Astrocyte (in vitro differentiated cells and primary cell): ENCODE results near the gene FBXW2. TPM values are rescaled to one million over a fixed set of nuclear protein-coding genes. Genes with fewer than 3 reads are reported as not detected.
A peak's percentile ranks its signal among the peaks of the same experiment; 100 is the strongest.

Experiments used
- DNase-seq: peaks from one replicate; pipeline ENCODE4 v3.0.0-alpha.2; 2010; ENCODE audit warnings: low read depth
- FAIRE-seq: peaks from 2 replicates; lab custom pipeline; 2011; peaks lifted over from hg19 to GRCh38; lab: Jason Lieb, UNC
- H2AFZ ChIP-seq: 2 replicates; pipeline ENCODE4 v1.6.0; 2012; ENCODE audit warnings: low read depth, low read length, inconsistent platforms
- H3K27ac ChIP-seq: 2 replicates; pipeline ENCODE4 v1.5.1; 2011; ENCODE audit warnings: low read depth, low read length, inconsistent platforms
- H3K27me3 ChIP-seq: 2 replicates; pipeline ENCODE4 v1.6.0; 2011; ENCODE audit warnings: low read length, inconsistent platforms; ENCODE audit not compliant: insufficient read depth
- H3K36me3 ChIP-seq: 2 replicates; pipeline ENCODE4 v1.5.1; 2011; ENCODE audit warnings: low read length, inconsistent platforms; ENCODE audit not compliant: insufficient read depth
- H3K4me1 ChIP-seq: 2 replicates; pipeline ENCODE4 v1.5.1; 2011; ENCODE audit warnings: low read length, inconsistent platforms; ENCODE audit not compliant: insufficient read depth
- H3K4me2 ChIP-seq: 2 replicates; pipeline ENCODE4 v1.6.0; 2012; ENCODE audit warnings: low read length, inconsistent platforms
- H3K4me3 ChIP-seq: 2 replicates; pipeline ENCODE4 v1.5.1; 2011; ENCODE audit warnings: low read depth, mild to moderate bottlenecking, low read length, inconsistent platforms; ENCODE audit not compliant: insufficient read depth
- H3K79me2 ChIP-seq: 2 replicates; pipeline ENCODE4 v1.6.0; 2012; ENCODE audit warnings: mild to moderate bottlenecking, low read length, inconsistent platforms; ENCODE audit not compliant: insufficient read depth
- H3K9ac ChIP-seq: 2 replicates; pipeline ENCODE4 v1.6.0; 2012; ENCODE audit warnings: mild to moderate bottlenecking, low read length, inconsistent platforms
- H3K9me3 ChIP-seq: 2 replicates; pipeline ENCODE4 v1.5.1; 2012; ENCODE audit warnings: low read depth, mild to moderate bottlenecking, low read length, inconsistent platforms; ENCODE audit not compliant: insufficient read depth
- H4K20me1 ChIP-seq: 2 replicates; pipeline ENCODE4 v1.6.0; 2012; ENCODE audit warnings: low read length, inconsistent platforms; ENCODE audit not compliant: insufficient read depth
- H3K27ac Mint-ChIP-seq: one replicate; pipeline ENCODE4 v1.8.0; 2021; ENCODE audit warnings: mild to moderate bottlenecking, mixed read lengths; ENCODE audit not compliant: unreplicated experiment
- H3K27me3 Mint-ChIP-seq: one replicate; pipeline ENCODE4 v1.8.0; 2021; ENCODE audit warnings: low read depth, mixed read lengths; ENCODE audit not compliant: unreplicated experiment
- H3K36me3 Mint-ChIP-seq: one replicate; pipeline ENCODE4 v1.8.0; 2021; ENCODE audit warnings: low read depth, mixed read lengths; ENCODE audit not compliant: unreplicated experiment
- H3K4me1 Mint-ChIP-seq: one replicate; pipeline ENCODE4 v1.8.0; 2021; ENCODE audit warnings: low read depth, mixed read lengths; ENCODE audit not compliant: unreplicated experiment
- H3K4me3 Mint-ChIP-seq: one replicate; pipeline ENCODE4 v1.8.0; 2021; ENCODE audit warnings: mild to moderate bottlenecking, moderate library complexity, mixed read lengths; ENCODE audit not compliant: unreplicated experiment
- H3K9me3 Mint-ChIP-seq: one replicate; pipeline ENCODE4 v1.8.0; 2021; ENCODE audit warnings: mild to moderate bottlenecking, mixed read lengths; ENCODE audit not compliant: unreplicated experiment
- EZH2 ChIP-seq: IDR thresholded peaks from 2 replicates; pipeline ENCODE4 v1.6.1; 2012; ENCODE audit warnings: mild to moderate bottlenecking, low read length, inconsistent platforms; ENCODE audit not compliant: insufficient read depth
- total RNA-seq: library from RNA; stranded (reverse); gene quantifications from 2 replicates; pipeline ENCODE4 v1.2.1, GENCODE V29; 2021
- TF ChIP-seq, protein P1 (sequence below): IDR thresholded peaks from 2 replicates; pipeline ENCODE4 v1.5.1; 2011; ENCODE audit warnings: low read depth, mild to moderate bottlenecking, inconsistent platforms, low read length, moderate library complexity; ENCODE audit not compliant: insufficient read depth

FBXW2 gene
- total RNA-seq, 1 donor from 2014 or later, result 65.7 TPM

DNA sequence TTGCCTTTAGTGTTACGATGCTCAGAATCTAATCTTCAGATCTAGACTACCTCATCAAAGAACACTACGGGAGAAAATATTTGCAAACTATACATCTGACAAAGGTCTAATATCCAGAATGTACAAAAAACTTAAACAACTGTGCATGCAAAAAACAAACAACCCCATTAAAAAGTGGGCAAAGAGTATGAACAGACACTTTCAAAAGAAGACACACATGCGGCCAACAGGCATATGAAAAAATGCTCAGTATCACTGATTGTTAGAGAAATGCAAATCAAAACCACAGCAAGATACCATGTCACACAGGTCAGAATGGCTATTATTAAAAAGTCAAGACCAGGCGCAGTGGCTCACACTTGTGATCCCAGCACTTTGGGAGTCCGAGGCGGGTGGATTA, 47.9 kb downstream of the FBXW2 start:
- no peaks in the 10 kb centered on the region for H3K36me3 ChIP-seq
- TF ChIP-seq, protein P1, sequence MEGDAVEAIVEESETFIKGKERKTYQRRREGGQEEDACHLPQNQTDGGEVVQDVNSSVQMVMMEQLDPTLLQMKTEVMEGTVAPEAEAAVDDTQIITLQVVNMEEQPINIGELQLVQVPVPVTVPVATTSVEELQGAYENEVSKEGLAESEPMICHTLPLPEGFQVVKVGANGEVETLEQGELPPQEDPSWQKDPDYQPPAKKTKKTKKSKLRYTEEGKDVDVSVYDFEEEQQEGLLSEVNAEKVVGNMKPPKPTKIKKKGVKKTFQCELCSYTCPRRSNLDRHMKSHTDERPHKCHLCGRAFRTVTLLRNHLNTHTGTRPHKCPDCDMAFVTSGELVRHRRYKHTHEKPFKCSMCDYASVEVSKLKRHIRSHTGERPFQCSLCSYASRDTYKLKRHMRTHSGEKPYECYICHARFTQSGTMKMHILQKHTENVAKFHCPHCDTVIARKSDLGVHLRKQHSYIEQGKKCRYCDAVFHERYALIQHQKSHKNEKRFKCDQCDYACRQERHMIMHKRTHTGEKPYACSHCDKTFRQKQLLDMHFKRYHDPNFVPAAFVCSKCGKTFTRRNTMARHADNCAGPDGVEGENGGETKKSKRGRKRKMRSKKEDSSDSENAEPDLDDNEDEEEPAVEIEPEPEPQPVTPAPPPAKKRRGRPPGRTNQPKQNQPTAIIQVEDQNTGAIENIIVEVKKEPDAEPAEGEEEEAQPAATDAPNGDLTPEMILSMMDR, result no peak
- no peak for TF ChIP-seq EZH2
- Mint-ChIP-seq H3K27ac (no peak overlapping the region), H3K27me3 (no peaks in the 10 kb centered on the region), H3K4me3 (no peak overlapping the region), H3K36me3 (peaks cover 2% of the 10 kb centered on the region), H3K9me3 (peaks cover 1% of the 10 kb centered on the region), H3K4me1 (no peaks in the 10 kb centered on the region)
- no peaks in the 10 kb centered on the region for H4K20me1 ChIP-seq
- H3K4me3 ChIP-seq, result no peak overlapping the region
- DNase-seq, result no peak
- no peaks in the 10 kb centered on the region for H3K27me3 ChIP-seq
- no peaks in the 10 kb centered on the region for H3K79me2 ChIP-seq
- H3K27ac ChIP-seq, result no peak overlapping the region
- no peak overlapping the region for H2AFZ ChIP-seq
- H3K9ac ChIP-seq, result no peak overlapping the region
- no peak overlapping the region for H3K4me2 ChIP-seq
- no peaks in the 10 kb centered on the region for H3K4me1 ChIP-seq
- no peaks in the 10 kb centered on the region for H3K9me3 ChIP-seq
- FAIRE-seq, result no peak

DNA sequence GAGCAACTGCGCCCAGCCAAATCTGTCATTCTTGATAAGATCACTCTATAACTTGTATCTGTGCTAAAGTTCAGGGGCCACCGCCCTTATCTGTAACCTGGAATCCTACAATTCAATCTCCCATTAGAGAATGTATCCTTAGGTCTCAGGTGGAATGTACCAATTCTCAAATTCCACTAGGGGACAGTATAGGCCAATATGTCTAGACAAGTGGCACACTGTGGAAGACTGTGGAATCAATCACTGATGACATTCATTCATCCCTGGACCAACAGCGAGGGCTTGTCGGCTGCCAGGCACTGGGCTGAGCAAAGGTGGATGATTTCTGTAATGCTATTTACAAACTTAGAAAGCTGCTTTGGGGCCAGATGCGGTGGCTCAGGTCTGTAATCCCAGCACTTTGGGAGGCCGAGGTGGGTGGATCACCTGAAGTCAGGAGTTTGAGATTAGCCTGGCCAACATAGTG, 50.2 kb downstream of the FBXW2 start:
- no peak overlapping the region for H3K4me3 ChIP-seq
- Mint-ChIP-seq H3K27ac (no peak overlapping the region), H3K9me3 (peaks cover 1% of the 10 kb centered on the region), H3K4me1 (no peaks in the 10 kb centered on the region), H3K4me3 (no peak overlapping the region), H3K36me3 (no peaks in the 10 kb centered on the region), H3K27me3 (no peaks in the 10 kb centered on the region)
- H3K4me1 ChIP-seq, result no peaks in the 10 kb centered on the region
- H3K9ac ChIP-seq, result no peak overlapping the region
- H4K20me1 ChIP-seq, result no peaks in the 10 kb centered on the region
- H3K79me2 ChIP-seq, result no peaks in the 10 kb centered on the region
- FAIRE-seq (no peak), DNase-seq (no peak)
- H3K9me3 ChIP-seq, result no peaks in the 10 kb centered on the region
- H3K36me3 ChIP-seq, result no peaks in the 10 kb centered on the region
- H3K27me3 ChIP-seq, result no peaks in the 10 kb centered on the region
- no peak overlapping the region for H3K4me2 ChIP-seq
- H2AFZ ChIP-seq, result no peak overlapping the region
- H3K27ac ChIP-seq, result no peak overlapping the region
- TF ChIP-seq, protein P1, result peak; percentile 56
- no peak for TF ChIP-seq EZH2

DNA sequence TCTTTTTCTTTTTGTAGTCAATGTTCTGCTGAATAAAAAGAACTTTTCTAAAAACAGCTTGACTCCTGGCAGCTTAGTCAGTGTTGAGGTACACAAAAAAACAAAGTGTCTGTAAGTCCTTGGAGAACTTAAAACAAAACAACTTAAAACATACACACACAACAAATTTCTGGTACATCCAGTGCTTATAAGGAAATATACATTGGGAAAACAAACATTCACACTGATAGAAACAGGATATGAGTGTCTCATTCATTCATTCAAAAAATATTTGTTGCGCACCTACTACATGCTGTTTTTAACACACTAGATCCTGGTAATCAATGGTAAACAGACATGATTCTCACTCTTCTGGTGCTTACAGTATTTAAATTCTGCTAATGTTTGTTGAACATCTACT, 51.5 kb downstream of the FBXW2 start:
- Histone ChIP-seq H2AFZ (no peak overlapping the region), H3K27ac (no peak overlapping the region), H3K4me3 (no peak overlapping the region), H3K9me3 (no peaks in the 10 kb centered on the region), H3K79me2 (no peaks in the 10 kb centered on the region), H3K27me3 (peaks cover 3% of the 10 kb centered on the region), H3K4me1 (no peaks in the 10 kb centered on the region), H4K20me1 (no peaks in the 10 kb centered on the region), H3K36me3 (no peaks in the 10 kb centered on the region), H3K4me2 (no peak overlapping the region), H3K9ac (no peak overlapping the region)
- Mint-ChIP-seq H3K4me3 (no peak overlapping the region), H3K4me1 (no peaks in the 10 kb centered on the region), H3K27ac (no peak overlapping the region), H3K9me3 (peaks cover 1% of the 10 kb centered on the region), H3K27me3 (no peaks in the 10 kb centered on the region), H3K36me3 (no peaks in the 10 kb centered on the region)
- DNase-seq, result no peak
- TF ChIP-seq EZH2, result no peak
- TF ChIP-seq, protein P1, result no peak
- FAIRE-seq, result no peak
